Hepatocyte (in vitro differentiated cells): ENCODE data around the gene LRRC4C. TPM values are rescaled to one million over a fixed set of nuclear protein-coding genes. Genes with fewer than 3 reads are reported as not detected.

Source experiments
- DNase-seq: peaks from one replicate; pipeline ENCODE4 v3.0.0-alpha.2; 2016; ENCODE audit warnings: low spot score
- H2AFZ ChIP-seq: fragments of 200-600 bp; sonication (generic); 2 replicates; pipeline ENCODE4 v1.6.0; 2016; ENCODE audit warnings: antibody characterized with exemption, mild to moderate bottlenecking
- H3K27ac ChIP-seq: fragments of 200-600 bp; sonication (generic); 2 replicates; pipeline ENCODE4 v1.5.1; 2016; ENCODE audit warnings: mild to moderate bottlenecking
- H3K27me3 ChIP-seq: fragments of 200-600 bp; sonication (generic); 2 replicates; pipeline ENCODE4 v1.6.1; 2016
- H3K36me3 ChIP-seq: fragments of 200-600 bp; sonication (generic); replicated peaks from 2 replicates; pipeline ENCODE4 v1.5.1; 2016; ENCODE audit warnings: low read depth; ENCODE audit not compliant: insufficient read depth
- H3K4me1 ChIP-seq: fragments of 200-600 bp; sonication (generic); 2 replicates; pipeline ENCODE4 v1.5.1; 2016; ENCODE audit warnings: mild to moderate bottlenecking, moderate library complexity; ENCODE audit not compliant: insufficient read depth
- H3K4me2 ChIP-seq: fragments of 200-600 bp; sonication (generic); 2 replicates; pipeline ENCODE4 v1.6.0; 2016
- H3K4me3 ChIP-seq: fragments of 200-600 bp; sonication (generic); 2 replicates; pipeline ENCODE4 v1.5.1; 2016; ENCODE audit warnings: mild to moderate bottlenecking
- H3K79me2 ChIP-seq: fragments of 200-600 bp; sonication (generic); 2 replicates; pipeline ENCODE4 v1.6.0; 2017; ENCODE audit warnings: mild to moderate bottlenecking
- H3K9me2 ChIP-seq: fragments of 200-600 bp; sonication (generic); replicated peaks from 2 replicates; pipeline ENCODE4 v1.6.0; 2017; ENCODE audit warnings: mild to moderate bottlenecking; ENCODE audit not compliant: insufficient read depth
- H3K9me3 ChIP-seq: fragments of 200-600 bp; sonication (generic); 2 replicates; pipeline ENCODE4 v1.5.1; 2016; ENCODE audit warnings: low read depth, mild to moderate bottlenecking
- H4K20me1 ChIP-seq: fragments of 200-600 bp; sonication (generic); 2 replicates; pipeline ENCODE4 v1.6.0; 2016; ENCODE audit warnings: mild to moderate bottlenecking; ENCODE audit not compliant: insufficient read depth, poor library complexity, severe bottlenecking
- CTCF ChIP-seq: fragments of 200-600 bp; sonication (generic); IDR thresholded peaks from 2 replicates; pipeline ENCODE4 v1.5.1; 2016; ENCODE audit warnings: antibody characterized with exemption, mild to moderate bottlenecking; ENCODE audit not compliant: poor library complexity
- EZH2 ChIP-seq: fragments of 200-600 bp; sonication (generic); IDR thresholded peaks from 2 replicates; pipeline ENCODE4 v1.6.1; 2016; ENCODE audit warnings: antibody characterized with exemption, mild to moderate bottlenecking, borderline replicate concordance
- EZH2phosphoT487 ChIP-seq: fragments of 200-600 bp; sonication (generic); IDR thresholded peaks from one replicate; pipeline ENCODE4 v1.6.1; 2018; ENCODE audit warnings: antibody characterized with exemption, mild to moderate bottlenecking, low read depth, moderate library complexity; ENCODE audit not compliant: unreplicated experiment, severe bottlenecking
- whole genome bisulfite sequencing: methylation state at CpG from one replicate; pipeline ENCODE4 v1.1.6; 2016; ENCODE audit warnings: low lambda C conversion rate; ENCODE audit errors: missing lambda C conversion rate; 5-methylcytosine and 5-hydroxymethylcytosine counted together
- polyA plus RNA-seq: library from polyadenylated mRNA; unstranded; fragments of >200 nt; fragmentation: Nextera tagmentation; extraction: Ambion mirVana; gene quantifications from 2 replicates; pipeline ENCODE4 v1.2.1, GENCODE V29; 2016
- total RNA-seq: library from RNA; depleted of rRNA; stranded (reverse); fragments of >200 nt; gene quantifications from 2 replicates; pipeline ENCODE4 v1.2.3, GENCODE V29; 2014

LRRC4C gene
- total and polyA plus RNA-seq, 2 experiments from 2014 or later = 1.1 to 3.1 TPM

- no peaks in the 10 kb centered on the region for H3K79me2 ChIP-seq
- no peaks in the 10 kb centered on the region for H4K20me1 ChIP-seq
- H3K9me2 ChIP-seq = no peaks in the 10 kb centered on the region
- H3K4me1 ChIP-seq = peaks cover 6% of the 10 kb centered on the region
- no peak overlapping the region for H3K4me2 ChIP-seq
- no peak overlapping the region for H2AFZ ChIP-seq
- no peak overlapping the region for H3K27ac ChIP-seq
- TF ChIP-seq EZH2 (no peak), EZH2phosphoT487 (no peak), CTCF (no peak)
- no peak overlapping the region for H3K4me3 ChIP-seq
- 72% methylated on average over 2 of the region's 2 CpGs for WGBS
- H3K36me3 ChIP-seq = no peaks in the 10 kb centered on the region
- no peaks in the 10 kb centered on the region for H3K9me3 ChIP-seq
- H3K27me3 ChIP-seq = no peaks in the 10 kb centered on the region
- DNase-seq = no peak
Observed at GRCh38 chr11:40215556-40215955, 1243.9 kb downstream of the LRRC4C start.

GRCh38 chr11:40207416-40207815 lies 1252.0 kb downstream of the LRRC4C start:
- H2AFZ ChIP-seq = no peak overlapping the region
- no peak overlapping the region for H3K27ac ChIP-seq
- H3K79me2 ChIP-seq = no peaks in the 10 kb centered on the region
- H3K9me2 ChIP-seq = no peaks in the 10 kb centered on the region
- H3K4me1 ChIP-seq = no peaks in the 10 kb centered on the region
- no peaks in the 10 kb centered on the region for H3K9me3 ChIP-seq
- no peak overlapping the region for H3K4me2 ChIP-seq
- no peaks in the 10 kb centered on the region for H3K36me3 ChIP-seq
- no peak for TF ChIP-seq EZH2phosphoT487
- TF ChIP-seq CTCF = no peak
- TF ChIP-seq EZH2 = no peak
- H4K20me1 ChIP-seq = no peaks in the 10 kb centered on the region
- no peaks in the 10 kb centered on the region for H3K27me3 ChIP-seq
- no peak overlapping the region for H3K4me3 ChIP-seq
- DNase-seq = no peak

GRCh38 chr11:40204228-40204627 lies 1255.2 kb downstream of the LRRC4C start:
- no peak for TF ChIP-seq EZH2phosphoT487
- no peak for TF ChIP-seq EZH2
- Histone ChIP-seq H3K36me3 (no peaks in the 10 kb centered on the region), H3K27ac (no peak overlapping the region), H3K4me2 (no peak overlapping the region), H3K9me2 (no peaks in the 10 kb centered on the region), H3K27me3 (no peaks in the 10 kb centered on the region), H3K79me2 (no peaks in the 10 kb centered on the region), H3K9me3 (no peaks in the 10 kb centered on the region), H3K4me1 (no peaks in the 10 kb centered on the region), H3K4me3 (no peak overlapping the region), H2AFZ (no peak overlapping the region), H4K20me1 (no peaks in the 10 kb centered on the region)
- 80% methylated on average over 2 of the region's 2 CpGs for WGBS
- no peak for DNase-seq

- Histone ChIP-seq H3K36me3 (no peaks in the 10 kb centered on the region), H4K20me1 (no peaks in the 10 kb centered on the region), H3K4me2 (no peak overlapping the region), H3K9me2 (no peaks in the 10 kb centered on the region), H3K4me1 (no peaks in the 10 kb centered on the region), H2AFZ (no peak overlapping the region), H3K9me3 (no peaks in the 10 kb centered on the region), H3K4me3 (no peak overlapping the region), H3K27ac (no peak overlapping the region), H3K79me2 (no peaks in the 10 kb centered on the region), H3K27me3 (no peaks in the 10 kb centered on the region)
- WGBS = 29% methylated on average over 1 of the region's 1 CpG
- TF ChIP-seq EZH2phosphoT487 = no peak
- TF ChIP-seq CTCF = no peak
- no peak for TF ChIP-seq EZH2
- DNase-seq = no peak
Observed at GRCh38 chr11:40203606-40204005, 1255.8 kb downstream of the LRRC4C start.
